Measurements from ENCODE around the gene HSPD1.

The HSPD1 gene

DNA sequence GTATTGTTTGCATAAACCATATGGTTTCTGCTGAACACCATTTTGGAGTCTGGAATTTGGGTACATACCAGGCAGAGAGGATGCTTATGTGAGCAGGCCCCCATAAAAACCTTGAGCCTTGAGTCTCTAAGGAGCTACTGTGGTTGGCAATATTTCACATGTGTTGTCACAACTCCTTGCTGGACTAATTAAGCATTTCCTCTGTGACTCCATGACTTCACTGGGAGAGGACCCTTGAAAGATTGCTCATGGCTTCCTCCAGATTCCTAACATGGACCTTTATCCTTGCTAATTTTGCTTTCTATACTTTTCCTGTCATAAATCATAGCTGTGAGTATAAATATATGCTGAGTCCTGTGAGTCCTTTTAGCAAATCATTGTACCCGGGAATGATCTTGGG is 53.9 kb downstream of the HSPD1 start:
- no peak overlapping the region for H3K4me3 ChIP-seq (ENCODE audit: low read depth, low read length)
- TF ChIP-seq, protein P1, sequence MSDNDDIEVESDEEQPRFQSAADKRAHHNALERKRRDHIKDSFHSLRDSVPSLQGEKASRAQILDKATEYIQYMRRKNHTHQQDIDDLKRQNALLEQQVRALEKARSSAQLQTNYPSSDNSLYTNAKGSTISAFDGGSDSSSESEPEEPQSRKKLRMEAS (IDR thresholded peaks at IDR 0.05; ENCODE audit: low read depth, low read length) = no peak
- TF ChIP-seq MYC (IDR thresholded peaks at IDR 0.05; ENCODE audit: low read depth, low read length) (no peak), POLR2A (IDR thresholded peaks at IDR 0.05; ENCODE audit: extremely low read depth, insufficient read length) (no peak)
- TF ChIP-seq, protein P2, sequence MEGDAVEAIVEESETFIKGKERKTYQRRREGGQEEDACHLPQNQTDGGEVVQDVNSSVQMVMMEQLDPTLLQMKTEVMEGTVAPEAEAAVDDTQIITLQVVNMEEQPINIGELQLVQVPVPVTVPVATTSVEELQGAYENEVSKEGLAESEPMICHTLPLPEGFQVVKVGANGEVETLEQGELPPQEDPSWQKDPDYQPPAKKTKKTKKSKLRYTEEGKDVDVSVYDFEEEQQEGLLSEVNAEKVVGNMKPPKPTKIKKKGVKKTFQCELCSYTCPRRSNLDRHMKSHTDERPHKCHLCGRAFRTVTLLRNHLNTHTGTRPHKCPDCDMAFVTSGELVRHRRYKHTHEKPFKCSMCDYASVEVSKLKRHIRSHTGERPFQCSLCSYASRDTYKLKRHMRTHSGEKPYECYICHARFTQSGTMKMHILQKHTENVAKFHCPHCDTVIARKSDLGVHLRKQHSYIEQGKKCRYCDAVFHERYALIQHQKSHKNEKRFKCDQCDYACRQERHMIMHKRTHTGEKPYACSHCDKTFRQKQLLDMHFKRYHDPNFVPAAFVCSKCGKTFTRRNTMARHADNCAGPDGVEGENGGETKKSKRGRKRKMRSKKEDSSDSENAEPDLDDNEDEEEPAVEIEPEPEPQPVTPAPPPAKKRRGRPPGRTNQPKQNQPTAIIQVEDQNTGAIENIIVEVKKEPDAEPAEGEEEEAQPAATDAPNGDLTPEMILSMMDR (IDR thresholded peaks at IDR 0.05; ENCODE audit: low read depth, low read length) = no peak
- DNase-seq (ENCODE audit: low read depth) = no peak

DNA sequence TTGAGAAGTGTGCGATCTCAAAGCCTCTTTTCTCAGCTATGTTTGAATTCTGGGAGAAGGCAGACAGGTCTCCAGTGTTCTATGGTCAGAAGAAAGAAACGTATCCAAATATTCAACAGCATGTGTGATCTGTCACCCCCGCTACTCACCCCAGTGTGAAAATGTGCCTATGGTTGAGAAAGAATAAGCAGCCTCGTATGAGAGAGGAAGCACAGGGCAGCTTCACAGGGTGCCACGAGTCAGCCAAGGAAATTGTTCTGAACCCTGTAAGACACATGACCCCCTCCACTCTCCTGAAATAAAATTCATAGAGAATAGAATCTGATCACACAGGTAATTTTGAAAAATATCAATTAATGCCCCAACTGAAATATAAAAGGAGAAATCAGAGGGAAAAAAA is 56.8 kb downstream of the HSPD1 start:
- DNase-seq (ENCODE audit: low read depth) = peak; percentile 51
- no peak overlapping the region for H3K4me3 ChIP-seq (ENCODE audit: low read depth, low read length)
- TF ChIP-seq, protein P1 (IDR thresholded peaks at IDR 0.05; ENCODE audit: low read depth, low read length) = peak; percentile 58
- peak; percentile 11; the same call in 1 of the 2 replicates for TF ChIP-seq MYC (IDR thresholded peaks at IDR 0.05; ENCODE audit: low read depth, low read length)
- TF ChIP-seq, protein P2 (IDR thresholded peaks at IDR 0.05; ENCODE audit: low read depth, low read length) = no peak
- no peak for TF ChIP-seq POLR2A (IDR thresholded peaks at IDR 0.05; ENCODE audit: extremely low read depth, insufficient read length)

DNA sequence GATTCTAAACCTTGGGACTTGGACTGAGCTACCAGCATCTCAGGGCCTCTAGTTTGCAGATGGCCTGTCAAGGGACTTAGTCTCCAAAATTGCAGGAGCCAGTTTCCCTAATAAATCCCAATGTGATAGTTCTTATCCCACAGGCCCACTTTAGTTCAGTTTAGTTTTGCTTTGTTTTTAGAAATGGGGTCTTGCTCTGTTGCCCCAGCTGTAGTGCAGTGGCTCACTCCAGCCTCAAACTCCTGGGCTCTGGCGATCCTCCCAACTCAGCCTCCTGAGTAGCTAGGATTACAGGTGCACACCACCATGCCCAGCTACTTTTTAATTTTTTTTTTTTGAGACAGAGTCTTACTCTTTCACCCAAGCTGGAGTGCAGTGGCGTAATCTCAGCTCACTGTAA is 62.3 kb downstream of the HSPD1 start:
- H3K4me3 ChIP-seq (ENCODE audit: low read depth, low read length) = no peak overlapping the region
- no peak for DNase-seq (ENCODE audit: low read depth)
- TF ChIP-seq MYC (IDR thresholded peaks at IDR 0.05; ENCODE audit: low read depth, low read length) (no peak), POLR2A (IDR thresholded peaks at IDR 0.05; ENCODE audit: extremely low read depth, insufficient read length) (no peak)
- TF ChIP-seq, protein P1 (IDR thresholded peaks at IDR 0.05; ENCODE audit: low read depth, low read length) = no peak
- TF ChIP-seq, protein P2 (IDR thresholded peaks at IDR 0.05; ENCODE audit: low read depth, low read length) = no peak
